Measurements from ENCODE around the gene FBXL16.

The FBXL16 gene

DNA sequence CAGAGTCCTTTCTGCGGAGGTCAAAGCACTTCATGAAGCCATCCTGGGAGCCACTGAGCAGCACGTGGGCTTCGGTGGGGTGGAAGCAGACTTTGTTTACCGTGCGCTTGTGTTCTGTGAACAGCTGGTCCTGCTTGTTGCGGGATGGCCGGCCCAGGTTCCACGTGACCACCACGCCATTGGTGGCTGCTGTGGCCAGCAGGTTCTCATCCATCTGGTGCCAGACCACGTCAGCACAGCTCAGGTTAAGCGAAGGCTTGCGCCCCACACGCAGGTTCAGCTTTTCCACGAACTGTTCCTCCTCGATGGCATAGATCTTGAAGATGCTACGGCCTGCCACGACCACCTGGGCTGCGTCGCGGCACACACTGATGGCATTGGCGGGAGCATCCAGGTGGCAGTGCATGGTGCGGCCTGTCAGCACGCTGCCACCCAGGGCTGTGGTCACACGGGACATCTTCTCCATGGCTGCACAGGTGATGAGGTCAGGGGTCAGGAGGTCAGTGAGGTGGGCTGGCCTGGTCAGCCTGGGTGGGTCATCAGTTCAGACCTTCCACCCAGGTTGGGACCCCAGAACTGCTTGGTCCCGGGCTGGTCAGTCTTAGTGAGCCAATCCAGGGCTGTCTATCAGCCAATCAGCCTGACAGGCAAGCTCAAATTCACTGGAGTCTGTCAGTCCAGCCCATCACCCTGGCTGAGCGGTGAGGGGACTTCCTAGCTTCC is 16.3 kb downstream of the FBXL16 start:
- no peak for DNase-seq

DNA sequence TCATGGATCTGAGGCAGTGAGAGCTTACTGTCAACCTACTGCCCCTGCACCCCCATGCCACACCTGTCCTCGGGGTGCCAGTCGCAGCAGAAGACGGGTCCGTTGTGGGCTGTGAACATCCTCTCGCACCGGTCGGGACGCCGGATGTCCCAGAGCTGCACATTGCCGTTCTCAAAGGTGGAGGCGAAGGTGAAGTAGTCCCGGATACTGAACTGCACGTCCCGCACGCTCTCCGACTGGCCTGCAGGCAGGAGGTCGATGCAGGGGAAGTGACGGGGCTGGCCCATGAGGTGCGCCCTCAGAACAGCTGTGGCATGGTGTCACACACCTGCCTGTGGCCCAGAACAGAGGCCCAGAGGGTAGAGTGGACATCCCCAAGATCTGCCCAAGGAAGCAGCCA is 18.1 kb downstream of the FBXL16 start:
- DNase-seq: no peak

DNA sequence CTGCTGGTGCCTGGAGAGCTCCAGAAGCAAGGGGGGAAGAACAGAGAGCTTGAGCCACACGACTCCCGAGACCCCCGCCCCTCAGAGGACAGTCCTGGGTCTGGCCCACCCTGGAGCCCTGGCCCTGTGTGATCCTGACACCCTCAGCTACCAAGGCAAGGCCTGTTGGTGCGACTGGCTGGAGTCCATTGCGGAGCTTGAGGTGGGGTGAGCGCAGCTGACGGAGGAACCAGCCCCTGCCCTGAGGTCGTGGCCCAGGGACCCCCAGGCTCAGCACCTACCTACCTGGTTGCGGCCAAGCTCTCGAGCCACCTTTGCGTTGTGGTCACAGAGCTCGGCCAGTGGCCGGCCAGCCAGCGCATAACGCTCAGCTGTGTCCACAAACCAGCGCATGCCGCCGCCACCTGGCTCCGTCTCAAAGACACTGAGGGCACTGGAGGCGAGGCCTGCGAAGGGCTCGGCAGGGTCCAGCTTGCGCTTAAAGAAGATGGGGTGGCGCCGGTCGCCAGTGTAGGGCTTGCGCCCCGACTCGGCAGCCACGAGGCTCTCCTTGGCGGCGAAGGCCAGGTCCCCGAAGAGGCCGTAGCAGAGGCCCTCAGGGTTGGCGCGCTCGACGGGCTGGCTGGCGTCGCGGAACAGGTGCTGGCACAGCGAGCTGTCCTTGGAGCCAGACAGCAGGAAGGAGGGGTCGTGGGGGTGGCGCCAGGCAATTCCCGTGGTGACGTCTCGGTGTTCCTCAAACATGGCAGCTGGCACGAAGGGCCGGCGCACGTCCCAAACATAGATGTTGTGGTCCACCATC is 18.9 kb downstream of the FBXL16 start:
- DNase-seq: no peak

DNA sequence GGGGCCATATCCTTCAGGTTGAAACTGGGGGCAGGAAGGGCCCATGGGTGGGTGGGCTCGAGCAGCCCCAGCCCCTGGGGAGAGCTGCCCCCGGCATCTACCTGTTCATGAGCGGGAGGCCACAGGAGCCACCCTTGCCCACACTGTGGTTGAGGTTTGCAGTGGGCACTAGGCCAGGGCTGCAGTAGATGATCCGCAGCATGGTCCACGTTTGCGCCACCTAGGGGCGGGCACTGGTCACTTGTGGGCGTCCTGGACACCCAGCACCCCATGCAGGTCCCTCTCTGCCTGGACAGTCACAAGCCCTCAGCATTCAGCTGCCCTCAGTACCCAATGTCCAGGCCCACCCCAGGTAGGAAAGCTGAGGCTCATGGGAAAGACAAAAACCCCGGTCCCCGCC is 19.6 kb downstream of the FBXL16 start:
- DNase-seq: peak; percentile 20

DNA sequence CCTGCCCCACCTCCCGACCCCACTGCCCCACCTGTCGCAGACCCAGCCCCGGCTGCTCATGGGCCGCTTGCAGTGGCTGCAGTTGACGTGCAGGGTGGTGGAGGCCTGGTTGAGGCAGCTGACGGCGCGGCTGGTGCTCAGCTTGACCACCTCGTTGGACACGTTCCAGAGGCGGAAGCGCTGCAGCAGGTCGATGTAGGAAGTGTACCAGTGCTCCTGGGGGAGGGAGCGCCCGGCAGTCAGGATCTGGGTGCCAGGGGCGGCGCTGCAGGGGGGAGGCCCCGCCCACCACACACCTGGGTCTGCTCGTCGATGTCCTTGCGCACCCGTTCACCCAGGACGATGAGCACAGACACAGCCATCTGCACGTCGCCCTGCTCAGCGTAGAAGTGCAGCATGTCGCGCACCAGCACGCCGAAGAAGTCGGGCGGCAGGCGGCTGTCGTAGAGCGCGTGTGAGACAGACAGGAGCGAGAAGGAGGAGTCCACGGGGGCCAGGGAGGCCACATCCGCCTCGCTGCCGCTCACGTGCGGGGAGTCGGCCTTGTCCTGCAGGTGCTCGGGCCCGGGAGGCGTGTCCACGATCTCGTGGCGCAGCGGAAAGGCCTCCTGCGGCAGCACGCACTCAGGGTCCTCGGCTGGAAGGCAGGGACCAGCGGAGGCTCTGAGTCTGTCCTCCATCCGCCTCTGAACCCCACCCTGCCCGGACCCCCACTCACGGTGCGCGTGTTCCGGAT is 20.5 kb downstream of the FBXL16 start:
- DNase-seq: no peak

DNA sequence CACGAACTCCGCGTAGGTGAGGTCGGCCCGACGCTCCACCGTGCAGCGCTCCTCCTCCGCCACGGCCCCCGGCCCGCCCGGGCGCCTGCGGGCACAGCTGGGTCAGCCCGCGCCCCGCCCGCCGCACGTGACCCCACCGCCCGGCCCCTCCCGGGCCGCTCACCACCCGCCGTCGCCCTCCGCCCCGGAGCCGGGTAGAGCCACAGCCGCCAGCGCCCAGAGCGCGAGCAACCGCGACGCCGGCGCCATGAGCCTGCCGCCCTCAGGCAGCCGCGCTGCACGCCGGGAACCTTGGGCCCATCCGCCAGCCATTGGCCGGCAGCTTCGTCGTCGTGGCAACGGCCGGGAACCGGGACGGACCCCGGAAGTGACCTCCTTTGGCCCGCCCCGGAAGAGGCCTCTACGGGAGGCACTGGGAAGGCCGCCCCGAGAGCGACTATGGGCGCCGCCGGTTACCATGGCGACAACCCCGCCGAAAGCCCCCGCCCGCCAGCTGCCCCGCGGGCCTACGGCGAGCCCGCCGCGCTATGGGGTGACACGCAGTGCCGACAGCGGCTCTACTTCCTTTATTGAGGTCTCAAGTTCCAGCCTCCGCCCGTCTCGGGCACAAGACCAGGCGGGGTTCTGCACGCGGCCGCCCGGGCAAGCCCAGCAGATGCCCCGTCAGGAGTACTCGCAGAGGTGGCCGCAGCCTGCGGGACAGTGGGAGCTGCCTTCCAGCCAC is 21.4 kb downstream of the FBXL16 start, which contains the start of gene JMJD8:
JMJD8 (minus strand) TSS at position 264 of the 724 bp plus-strand sequence; CDS start at position 249, 15 bp downstream.
- peak; percentile 98 for DNase-seq

DNA sequence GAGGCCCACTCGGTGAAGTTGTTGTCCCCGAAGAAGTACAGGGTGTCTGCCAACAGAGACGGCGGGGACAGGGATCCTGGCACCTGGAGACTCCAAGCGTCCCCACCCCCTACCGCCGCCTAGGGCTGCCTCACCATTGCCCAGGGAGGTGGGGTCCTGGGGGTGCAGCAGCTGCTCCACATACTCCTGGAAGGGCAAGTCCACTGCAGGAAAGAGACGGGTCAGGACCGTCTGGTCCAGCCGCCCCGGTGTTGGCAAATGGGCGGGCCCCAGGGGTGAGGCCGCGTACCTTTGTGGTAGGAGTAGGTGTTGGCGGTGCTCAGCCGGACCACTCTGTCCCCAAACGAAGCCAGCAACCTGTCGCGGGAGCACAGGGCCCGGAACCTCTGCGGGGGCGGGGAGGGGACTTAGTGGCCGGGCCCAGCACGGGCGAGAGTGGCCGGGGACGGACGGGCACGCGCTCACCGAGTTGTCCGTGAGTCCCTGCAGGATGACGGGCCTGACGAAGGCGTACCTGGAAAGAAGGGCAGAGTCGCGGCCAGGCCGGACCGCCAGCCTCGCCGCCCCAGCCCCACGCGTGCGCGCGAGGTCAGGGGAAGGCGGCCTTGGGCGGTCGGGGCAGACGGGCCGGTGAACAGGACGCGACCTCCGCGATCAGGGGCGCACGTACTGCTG is 22.1 kb downstream of the FBXL16 start:
- DNase-seq: peak; percentile 46

DNA sequence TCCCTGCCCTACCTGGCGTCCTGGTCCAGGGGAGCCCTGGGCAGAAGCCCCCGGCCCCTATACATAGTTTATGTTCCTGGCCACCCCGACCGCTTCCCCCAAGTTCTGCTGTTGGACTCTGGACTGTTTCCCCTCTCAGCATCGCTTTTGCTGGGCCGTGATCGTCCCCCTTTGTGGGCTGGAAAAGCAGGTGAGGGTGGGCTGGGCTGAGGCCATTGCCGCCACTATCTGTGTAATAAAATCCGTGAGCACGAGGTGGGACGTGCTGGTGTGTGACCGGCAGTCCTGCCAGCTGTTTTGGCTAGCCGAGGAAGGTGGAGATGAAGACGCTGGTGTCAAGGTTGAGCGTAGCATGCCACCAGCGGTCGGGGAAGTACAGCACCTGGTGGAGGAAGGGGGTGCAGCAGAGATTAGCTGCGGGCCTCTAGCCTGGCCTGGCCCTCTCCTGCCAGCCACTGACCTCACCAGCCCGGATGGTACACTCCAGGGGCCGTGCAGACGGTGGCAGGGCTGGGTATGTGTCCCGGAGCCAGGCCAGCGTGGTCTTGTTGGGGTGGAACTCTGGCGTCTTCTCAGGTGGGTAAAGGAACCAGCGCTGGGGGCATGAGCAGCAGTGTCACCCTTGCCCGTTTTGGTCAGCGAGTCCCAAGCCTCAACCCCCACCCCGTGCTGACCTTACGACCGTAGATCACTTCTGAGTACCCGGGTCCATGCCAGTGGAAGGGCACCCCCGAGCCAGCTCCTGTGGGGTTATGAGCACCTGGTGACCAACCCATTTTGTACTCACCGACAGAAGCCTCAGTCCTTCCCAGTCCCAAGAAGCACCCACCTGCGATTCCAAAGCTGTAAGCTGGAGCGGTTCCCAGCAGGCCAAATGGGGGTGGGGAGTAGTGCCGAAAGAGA is 22.9 kb downstream of the FBXL16 start:
- no peak for DNase-seq

DNA sequence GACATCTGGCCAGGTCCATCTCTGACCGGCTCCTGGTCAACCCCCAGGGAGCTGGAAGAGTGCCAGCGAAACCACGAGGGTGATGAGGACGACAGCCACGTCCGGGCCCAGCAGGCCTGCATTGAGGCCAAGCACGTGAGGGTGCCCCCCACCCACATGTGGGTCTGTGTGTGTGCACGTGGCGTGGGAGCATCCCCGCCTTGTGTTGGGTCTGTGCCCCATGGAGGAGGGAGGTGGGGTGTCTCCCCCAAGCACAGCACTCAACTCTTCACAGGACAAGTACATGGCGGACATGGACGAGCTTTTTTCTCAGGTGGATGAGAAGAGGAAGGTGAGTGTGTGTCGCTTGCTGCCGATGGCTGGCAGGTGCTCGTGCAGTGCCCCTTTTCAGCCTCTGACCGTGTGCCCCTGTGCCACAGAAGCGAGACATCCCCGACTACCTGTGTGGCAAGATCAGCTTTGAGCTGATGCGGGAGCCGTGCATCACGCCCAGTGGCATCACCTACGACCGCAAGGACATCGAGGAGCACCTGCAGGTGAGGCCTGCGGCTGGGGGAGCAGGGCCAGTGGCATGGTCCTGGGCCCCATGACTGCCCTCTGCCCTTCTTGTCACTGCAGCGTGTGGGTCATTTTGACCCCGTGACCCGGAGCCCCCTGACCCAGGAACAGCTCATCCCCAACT is 23.7 kb downstream of the FBXL16 start:
- DNase-seq: peak; percentile 23

DNA sequence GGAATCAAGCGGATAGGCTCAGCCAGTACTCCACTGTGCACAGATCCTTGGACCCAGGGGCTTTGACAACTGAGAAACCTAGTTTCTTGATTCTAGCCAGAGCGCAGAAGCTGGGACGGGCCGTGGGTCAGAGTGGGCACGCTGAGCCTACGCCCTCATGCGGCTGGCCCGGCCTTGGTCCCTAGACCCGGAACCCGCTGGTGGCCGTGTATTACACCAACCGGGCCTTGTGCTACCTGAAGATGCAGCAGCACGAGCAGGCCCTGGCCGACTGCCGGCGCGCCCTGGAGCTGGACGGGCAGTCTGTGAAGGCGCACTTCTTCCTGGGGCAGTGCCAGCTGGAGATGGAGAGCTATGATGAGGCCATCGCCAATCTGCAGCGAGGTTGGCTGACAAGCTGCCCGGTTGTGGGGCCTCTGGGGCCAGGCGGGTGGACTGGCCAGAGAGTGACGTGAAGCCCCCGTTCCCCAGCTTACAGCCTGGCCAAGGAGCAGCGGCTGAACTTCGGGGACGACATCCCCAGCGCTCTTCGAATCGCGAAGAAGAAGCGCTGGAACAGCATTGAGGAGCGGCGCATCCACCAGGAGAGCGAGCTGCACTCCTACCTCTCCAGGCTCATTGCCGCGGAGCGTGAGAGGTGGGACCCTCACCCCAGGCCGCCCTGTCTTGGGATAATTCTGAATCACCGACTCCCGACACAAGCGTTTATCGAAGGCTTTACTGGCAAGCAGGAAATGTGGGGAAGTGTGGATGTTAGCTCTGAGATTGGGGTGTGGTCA is 24.4 kb downstream of the FBXL16 start:
- DNase-seq: peak; percentile 60

DNA sequence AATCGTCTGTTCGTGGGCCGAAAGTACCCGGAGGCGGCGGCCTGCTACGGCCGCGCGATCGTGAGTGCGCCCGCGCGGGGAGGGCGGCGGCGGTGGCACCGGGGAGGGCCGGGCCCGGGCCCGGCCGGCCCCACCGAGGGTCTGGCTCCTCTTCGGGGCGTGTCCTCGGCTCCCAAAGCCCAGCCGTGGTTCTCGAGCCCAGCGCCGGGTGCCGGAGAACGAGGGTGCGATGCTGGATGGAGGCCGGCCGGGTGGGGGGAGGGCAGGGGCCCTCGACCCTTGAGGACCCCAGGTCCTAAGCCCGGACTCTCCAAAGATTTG is 25.0 kb downstream of the FBXL16 start:
- DNase-seq: no peak

DNA sequence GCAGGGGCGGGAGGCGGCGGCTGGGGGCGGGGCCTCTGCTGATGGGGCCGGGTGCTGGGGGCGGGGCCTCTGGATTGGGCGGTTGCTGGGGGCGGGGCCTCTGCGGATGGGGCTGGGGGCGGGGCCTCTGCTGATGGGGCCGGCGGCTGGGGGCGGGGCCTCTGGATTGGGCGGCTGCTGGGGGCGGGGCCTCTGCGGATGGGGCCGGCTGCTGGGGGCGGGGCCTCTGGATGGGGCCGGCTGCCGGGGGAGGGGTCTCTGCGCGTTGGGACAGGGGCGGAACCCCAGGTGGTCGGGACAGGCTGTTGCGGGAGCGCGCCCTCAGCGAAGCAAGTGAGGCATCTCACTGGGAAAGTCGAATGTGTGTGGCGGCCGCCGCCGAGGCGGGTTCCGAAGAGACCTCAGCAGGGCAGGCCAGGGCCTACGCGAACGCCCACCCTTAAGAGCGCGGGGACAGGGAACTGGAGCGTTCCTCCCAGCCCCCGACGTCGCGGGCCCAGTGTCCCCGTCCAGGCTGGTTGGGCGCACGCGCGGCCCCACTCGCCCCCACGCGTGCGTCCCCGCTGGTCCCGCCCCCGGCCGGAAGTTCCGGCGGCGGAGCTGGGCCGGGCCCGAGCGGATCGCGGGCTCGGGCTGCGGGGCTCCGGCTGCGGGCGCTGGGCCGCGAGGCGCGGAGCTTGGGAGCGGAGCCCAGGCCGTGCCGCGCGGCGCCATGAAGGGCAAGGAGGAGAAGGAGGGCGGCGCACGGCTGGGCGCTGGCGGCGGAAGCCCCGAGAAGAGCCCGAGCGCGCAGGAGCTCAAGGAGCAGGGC is 25.6 kb downstream of the FBXL16 start, which contains the start of gene STUB1:
STUB1 (plus strand) TSS at position 597 of the 811 bp plus-strand sequence; CDS start at position 713, 116 bp downstream.
- peak; percentile 93 for DNase-seq

DNA sequence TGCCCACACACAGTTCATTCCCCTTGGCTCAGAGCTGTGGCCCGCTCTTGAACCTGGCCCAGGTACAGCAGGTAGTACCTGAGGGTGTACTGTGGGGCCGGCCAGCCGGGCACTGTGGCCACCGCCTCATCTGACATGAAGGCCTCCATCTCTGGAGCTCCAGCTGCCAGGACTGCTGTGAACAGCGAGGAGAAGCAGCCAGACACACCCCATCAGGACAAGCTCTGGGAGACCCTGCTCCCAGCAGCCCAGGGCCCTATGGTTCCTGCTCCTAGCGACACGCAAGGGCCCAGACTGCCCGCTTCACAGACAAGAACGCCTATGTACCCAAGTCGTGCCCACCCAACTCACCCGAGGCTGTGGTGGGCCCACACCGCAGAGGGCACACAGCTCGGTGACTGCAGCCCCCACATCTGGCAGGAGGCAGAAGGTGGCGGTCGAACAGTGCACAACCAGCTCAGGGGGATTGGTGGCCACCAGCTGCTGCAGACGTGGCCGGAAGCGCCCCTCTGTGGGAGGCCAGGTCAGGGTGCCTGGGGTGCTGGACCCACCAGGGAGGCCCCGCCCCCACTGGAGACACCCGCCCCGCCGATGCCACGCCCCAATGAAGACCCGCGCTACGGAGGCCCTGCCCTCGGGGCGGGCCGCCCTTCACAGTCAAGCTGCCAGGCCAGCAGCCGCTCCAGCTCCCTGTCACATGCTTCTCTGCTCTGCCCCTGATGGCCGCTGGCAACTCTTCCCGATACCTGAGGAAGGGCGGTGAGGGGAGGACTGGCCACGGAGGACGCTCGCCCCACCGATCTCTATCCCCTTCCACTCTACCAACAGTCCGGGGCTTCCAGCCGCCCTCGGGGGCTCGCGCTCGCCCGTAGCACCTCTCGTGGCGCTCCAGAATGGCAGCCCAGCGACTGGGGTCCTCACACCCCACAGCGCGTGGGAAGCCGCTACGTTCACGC is 26.5 kb downstream of the FBXL16 start:
- DNase-seq: peak; percentile 80

DNA sequence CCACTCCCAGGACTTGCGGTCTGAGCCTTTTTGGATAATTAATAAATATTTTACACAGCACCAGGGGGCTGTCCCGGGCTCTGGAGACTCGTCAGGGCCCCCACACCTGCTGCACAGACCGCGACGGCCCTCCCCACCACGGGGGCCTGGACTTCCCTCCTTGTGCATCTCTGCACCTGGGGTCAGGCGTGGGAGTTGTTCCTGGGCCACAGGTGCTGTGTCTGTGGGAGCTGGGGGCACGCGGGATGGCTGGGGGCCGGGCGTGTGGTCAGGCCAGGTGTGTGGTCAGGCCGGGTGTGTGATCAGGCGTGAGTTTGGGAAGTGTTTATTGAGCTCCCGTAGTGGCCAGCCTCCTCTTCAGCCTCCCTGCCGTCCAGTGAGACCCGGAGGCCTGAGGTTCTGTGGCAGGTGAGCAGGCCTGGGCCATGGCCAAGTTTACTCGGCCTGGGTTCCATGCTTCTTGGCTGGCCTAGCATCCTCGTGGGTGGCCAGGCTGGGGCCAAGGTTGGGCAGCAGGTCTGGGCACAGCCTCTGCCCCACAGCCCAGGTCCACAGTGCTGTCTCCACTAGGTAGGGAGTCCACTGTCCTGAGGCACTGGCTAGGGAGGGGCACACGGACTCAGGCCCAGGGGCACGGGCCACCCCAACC is 27.3 kb downstream of the FBXL16 start:
- DNase-seq: no peak

DNA sequence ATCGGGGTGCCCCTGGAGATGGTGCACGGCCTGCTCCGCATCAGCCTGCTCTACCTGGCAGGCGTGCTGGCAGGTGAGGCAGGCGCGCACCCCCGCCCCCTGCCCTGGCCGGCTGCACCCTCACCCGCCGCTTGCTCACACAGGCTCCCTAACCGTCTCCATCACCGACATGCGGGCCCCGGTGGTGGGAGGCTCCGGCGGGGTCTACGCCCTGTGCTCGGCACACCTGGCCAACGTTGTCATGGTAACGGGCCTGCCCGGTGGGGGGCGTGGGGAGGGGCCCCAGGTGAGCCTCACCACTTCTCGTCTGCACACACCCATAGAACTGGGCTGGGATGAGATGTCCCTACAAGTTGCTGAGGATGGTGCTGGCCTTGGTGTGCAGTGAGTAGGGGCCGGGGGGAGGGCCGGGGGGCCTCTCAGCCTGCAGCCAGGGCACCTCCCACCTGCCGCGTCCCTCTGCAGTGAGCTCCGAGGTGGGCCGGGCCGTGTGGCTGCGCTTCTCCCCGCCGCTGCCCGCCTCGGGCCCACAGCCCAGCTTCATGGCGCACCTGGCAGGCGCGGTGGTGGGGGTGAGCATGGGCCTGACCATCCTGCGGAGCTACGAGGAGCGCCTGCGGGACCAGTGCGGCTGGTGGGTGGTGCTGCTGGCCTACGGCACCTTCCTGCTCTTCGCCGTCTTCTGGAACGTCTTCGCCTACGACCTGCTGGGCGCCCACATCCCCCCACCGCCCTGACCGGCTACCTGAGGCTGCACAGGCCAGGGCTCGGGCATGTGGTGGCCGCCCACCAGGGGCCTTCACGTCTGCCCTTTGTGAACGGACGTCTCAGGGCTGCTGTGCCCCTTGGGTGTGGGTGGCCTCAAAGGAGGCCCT is 28.0 kb downstream of the FBXL16 start:
- no peak for DNase-seq

DNA sequence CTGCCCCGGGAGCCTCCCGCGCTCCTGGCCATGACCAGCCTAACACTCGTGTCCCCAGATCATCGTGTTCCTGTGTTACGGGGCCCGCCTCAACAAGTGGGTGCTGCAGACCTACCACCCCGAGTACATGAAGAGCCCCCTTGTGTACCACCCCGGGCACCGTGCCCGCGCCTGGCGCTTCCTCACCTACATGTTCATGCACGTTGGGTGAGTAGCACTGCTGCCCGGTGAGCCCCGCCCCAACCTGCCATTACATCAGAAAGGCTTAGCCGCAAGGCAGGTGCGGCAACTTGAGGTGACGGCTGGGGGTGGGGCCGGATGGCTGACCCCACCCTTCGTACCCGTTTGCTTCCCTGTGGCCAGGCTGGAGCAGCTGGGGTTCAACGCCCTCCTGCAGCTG is 28.7 kb downstream of the FBXL16 start:
- no peak for DNase-seq
